ENCODE results near the gene CLDN12.

CLDN12 gene

GRCh38 chr7:90403174-90404113, at the start of gene CLDN12:
Gene CLDN12, plus strand, starts transcription at chr7:90403461. Its CDS starts 9,216 bp downstream, at chr7:90412677.
- DNase-seq (ENCODE audit: low read depth in 4 of 4, low spot score in 1 of 4): peak; percentile 31 to 48 (median 44)

- DNase-seq (ENCODE audit: low read depth in 4 of 4, low spot score in 1 of 4): no peak
Measured at GRCh38 chr7:90383422-90383821, 19.8 kb upstream of the CLDN12 start.

GRCh38 chr7:90383861-90384260, 19.4 kb upstream of the CLDN12 start:
- DNase-seq (ENCODE audit: low read depth in 4 of 4, low spot score in 1 of 4): no peak

GRCh38 chr7:90384433-90384832, 18.8 kb upstream of the CLDN12 start:
- no peak for DNase-seq (ENCODE audit: low read depth in 4 of 4, low spot score in 1 of 4)

DNA sequence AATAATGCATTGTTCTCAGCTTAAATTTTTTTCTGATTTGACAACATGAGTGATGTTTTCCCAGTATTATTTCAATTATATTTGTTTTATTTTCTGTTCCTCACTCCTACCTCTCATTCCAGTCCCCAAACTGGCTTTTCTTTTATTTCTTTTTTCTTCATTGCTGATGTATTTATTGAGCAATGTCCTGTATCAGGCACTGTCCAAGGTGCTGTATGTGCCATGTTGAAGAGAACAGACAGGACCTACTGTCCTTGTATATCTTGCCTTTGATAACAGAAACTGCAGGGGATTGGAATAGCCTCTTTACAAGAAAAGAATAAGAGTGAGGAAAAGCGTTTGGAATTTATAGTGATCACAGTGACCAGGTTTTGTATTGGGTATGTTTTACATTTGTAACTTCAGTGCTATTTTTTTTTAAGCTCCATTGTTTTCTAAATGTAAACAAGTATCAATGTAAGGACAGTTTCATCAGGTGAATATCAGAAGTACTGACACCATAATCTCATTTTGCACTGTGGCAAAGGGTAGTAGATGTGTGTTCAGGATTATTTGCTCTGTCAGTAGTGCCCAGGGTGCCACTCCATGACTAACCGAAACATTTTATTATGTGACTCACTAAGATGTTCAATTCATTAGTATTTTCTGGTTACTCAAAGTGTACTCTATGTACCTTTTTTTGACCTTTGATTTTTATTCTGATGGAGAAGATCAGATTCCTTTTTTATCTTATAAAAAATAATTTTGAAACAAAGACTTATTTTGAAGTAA, 15.6 kb upstream of the CLDN12 start:
- DNase-seq (ENCODE audit: low read depth in 4 of 4, low spot score in 1 of 4): no peak

DNA sequence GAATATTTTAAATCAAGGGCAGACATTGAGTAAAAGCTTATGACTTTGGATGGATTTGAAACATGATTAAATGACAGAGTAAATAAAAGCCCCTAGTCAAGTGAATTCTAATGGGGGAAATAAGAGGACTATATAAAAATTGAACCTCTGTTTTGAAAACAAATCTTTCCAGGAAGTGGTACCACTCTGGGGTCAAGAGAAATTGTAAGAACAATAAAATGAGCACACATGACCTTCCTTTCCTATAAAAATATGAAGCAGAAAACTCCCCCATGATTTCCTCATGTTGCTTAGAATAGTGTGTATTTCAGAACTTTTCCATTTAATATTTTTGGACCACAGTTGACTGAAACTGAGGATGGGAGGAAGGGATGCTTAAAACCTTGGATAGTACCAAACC, 12.3 kb upstream of the CLDN12 start:
- DNase-seq (ENCODE audit: low read depth in 4 of 4, low spot score in 1 of 4): no peak

DNA sequence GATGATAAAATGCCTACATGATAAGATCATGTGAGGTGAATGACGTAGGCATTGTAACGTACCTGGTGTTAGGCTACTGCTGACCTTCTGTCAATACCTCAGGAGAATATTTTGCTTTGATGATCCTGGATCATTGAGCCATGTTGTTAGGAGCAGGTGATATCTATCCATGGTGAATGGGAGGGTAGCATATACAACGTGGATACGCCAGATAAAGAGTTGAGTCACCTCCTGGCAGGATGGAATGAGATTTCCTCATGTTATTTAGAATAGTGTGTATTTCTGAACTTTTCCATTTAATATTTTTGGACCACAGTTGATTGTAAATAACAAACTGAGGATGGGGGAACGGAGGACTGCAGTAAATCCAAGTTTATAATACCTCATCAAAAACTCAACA, 11.8 kb upstream of the CLDN12 start:
- DNase-seq (ENCODE audit: low read depth in 4 of 4, low spot score in 1 of 4): no peak

DNA sequence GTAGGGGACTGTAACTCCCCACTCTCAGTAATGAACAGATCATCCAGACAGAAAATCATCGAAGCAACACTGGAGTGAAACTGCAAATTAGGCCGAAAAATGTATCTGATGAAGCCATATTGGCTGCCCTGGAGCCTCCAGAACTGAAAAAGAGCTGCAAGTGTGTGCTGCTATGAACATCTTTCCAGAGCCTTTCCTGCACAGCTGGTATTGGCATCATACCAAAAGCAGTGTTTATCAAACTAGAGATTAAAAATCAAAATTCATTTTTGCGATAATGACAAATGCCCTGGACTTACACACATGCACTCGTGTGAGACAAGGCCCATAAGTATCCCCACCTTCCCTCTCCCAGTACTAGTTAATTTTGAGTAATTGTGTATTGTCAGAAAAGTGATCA, 6.8 kb upstream of the CLDN12 start:
- DNase-seq (ENCODE audit: low read depth in 4 of 4, low spot score in 1 of 4): no peak

DNA sequence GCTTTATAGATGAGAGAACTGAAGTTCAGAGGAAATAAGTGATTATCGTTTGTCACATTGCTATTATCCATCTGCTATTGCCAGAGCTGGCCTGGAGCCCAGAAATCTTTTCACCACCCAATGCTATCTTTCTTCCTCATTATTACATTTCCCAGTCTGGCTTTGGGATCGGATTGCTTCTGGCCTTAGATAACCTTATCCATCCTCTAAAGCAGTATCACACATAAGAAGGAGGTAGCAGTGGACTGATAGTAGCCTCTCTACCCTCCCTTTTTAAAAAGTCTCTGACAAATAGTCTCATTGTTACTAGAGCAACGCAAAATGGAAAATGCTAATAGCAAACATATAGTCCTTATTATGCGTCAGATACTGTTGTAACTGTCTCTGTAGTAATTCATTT, 1.3 kb upstream of the CLDN12 start:
- no peak for DNase-seq (ENCODE audit: low read depth in 4 of 4, low spot score in 1 of 4)

DNA sequence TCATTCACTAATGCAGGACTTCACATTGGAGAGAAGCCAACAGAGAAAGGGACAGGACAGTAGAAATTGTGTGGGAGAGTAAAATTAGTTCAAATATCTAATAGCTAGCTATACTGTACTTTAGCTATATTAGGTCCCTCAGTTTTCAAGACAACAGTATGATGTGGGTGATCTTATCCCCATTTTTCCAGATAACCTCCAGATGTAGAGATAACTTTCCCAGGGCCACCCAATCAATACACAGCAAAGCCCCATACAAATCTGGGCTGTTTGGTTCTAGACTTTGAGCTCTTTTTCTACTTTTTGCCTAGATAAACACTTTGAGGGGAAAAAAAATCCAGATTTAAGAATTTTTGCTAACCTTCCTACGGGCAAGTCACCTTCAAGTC, 482 bp upstream of the CLDN12 start:
- DNase-seq (ENCODE audit: low read depth in 4 of 4, low spot score in 1 of 4): no peak

- DNase-seq (ENCODE audit: low read depth in 4 of 4, low spot score in 1 of 4): no peak
Measured at GRCh38 chr7:90404777-90405176, 1.5 kb downstream of the CLDN12 start.

DNA sequence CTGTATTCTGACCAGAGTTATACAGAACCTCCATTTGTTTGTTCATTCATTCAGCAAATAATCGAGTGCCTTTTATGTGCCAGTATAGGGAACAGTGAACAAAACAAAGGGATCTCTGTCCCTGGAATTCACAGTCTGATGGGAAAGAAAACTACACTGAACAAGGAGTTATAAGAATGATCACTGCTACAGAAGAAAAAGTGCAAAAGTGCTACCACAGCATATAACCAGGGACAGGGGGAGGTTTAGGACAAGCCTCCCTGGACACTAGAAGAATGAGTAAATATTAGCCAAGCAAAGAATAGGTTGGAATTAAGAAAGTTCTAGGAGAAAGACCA, 4.2 kb downstream of the CLDN12 start:
- no peak for DNase-seq (ENCODE audit: low read depth in 4 of 4, low spot score in 1 of 4)

DNA sequence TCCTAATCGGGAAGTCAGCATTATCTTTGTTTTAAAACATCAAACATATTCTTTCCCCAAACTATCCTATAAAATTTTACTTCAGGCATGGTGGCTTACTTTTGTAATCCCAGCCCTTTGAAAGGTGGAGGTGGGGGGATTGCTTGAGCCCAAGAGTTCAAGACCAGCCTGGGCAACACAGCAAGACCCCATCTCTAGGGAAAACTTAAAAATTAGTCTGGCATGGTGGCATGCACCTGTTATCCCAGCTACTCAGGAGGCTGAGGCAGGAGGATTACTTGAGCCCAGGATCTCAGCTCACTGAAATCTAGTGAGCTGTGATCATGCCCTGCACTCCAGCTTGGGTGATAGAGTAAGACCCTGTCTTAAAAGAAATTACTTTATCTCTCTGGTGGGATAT, 4.9 kb downstream of the CLDN12 start:
- no peak for DNase-seq (ENCODE audit: low read depth in 4 of 4, low spot score in 1 of 4)

DNA sequence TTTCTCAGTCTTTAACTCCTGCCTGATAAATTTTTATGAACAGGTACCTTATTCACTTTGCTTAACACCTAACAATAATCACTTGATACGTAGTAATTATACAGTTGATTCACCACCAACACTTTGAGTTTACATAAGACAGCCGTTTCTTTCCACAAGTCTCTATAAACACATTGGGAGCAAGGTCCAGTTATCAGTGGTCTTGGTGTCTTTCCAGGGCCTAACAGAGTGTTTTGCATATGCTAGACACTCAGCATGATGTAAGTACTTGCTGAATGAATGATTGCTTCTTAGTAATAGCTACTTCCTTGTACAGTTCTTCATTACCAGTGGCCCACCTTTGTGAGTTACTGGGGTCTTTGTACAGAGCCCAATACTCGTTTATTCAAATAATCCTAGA, 6.4 kb downstream of the CLDN12 start:
- DNase-seq (ENCODE audit: low read depth in 4 of 4, low spot score in 1 of 4): no peak

GRCh38 chr7:90411510-90411909, 8.2 kb downstream of the CLDN12 start:
- no peak for DNase-seq (ENCODE audit: low read depth in 4 of 4, low spot score in 1 of 4)

DNA sequence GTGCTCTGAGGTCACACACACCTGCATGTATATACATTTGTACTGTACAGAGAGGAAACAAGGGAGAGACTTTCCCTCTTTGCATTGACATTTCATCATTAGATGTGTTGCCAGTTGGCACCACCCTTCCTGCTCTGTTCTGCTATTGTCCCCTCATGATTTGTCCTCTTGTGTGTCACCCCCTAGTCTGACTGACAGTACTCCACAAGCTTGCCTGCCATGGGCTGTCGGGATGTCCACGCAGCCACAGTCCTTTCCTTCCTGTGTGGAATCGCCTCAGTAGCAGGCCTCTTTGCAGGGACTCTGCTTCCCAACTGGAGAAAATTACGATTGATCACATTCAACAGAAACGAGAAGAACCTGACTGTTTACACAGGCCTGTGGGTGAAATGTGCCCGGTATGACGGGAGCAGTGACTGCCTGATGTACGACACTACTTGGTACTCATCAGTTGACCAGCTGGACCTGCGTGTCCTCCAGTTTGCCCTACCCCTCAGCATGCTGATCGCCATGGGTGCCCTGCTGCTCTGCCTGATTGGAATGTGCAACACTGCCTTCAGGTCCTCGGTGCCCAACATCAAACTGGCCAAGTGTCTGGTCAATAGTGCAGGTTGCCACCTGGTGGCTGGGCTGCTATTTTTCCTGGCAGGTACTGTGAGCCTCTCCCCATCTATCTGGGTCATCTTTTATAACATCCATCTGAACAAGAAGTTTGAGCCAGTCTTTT, 9.4 kb downstream of the CLDN12 start:
- DNase-seq (ENCODE audit: low read depth in 4 of 4, low spot score in 1 of 4): no peak

DNA sequence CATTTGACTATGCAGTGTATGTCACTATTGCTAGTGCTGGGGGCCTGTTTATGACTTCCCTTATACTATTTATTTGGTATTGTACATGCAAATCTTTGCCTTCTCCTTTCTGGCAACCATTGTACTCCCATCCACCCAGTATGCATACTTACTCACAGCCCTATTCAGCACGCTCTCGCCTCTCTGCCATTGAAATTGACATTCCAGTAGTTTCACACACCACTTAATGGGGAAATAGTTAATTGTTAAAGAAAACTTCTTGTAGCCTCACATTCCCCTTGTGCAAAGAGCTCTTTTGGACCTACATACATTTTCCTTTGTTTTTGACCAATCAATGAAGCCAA, 9.9 kb downstream of the CLDN12 start:
- no peak for DNase-seq (ENCODE audit: low read depth in 4 of 4, low spot score in 1 of 4)

- DNase-seq (ENCODE audit: low read depth in 4 of 4, low spot score in 1 of 4): no peak
Measured at GRCh38 chr7:90421651-90422050, 18.4 kb downstream of the CLDN12 start.

- DNase-seq (ENCODE audit: low read depth in 4 of 4, low spot score in 1 of 4): no peak
Measured at GRCh38 chr7:90424720-90425119, 21.5 kb downstream of the CLDN12 start.

- DNase-seq (ENCODE audit: low read depth in 4 of 4, low spot score in 1 of 4): no peak
Measured at GRCh38 chr7:90425376-90425775, 22.1 kb downstream of the CLDN12 start.

- DNase-seq (ENCODE audit: low read depth in 4 of 4, low spot score in 1 of 4): no peak
Measured at GRCh38 chr7:90430614-90431460, 27.6 kb downstream of the CLDN12 start.
